T-helper 9 cell (primary cell): ENCODE data around the gene SPATA2L.

Experiments
- DNase-seq: peaks from one replicate; pipeline ENCODE4 v3.0.0-alpha.2; 2020

Gene SPATA2L

GRCh38 chr16:89727406-89728120 lies 26.1 kb upstream of the SPATA2L start:
- DNase-seq: no peak

- peak; percentile 74 for DNase-seq
These were observed 22.1 kb upstream of the SPATA2L start for GRCh38 chr16:89723279-89724250.

- DNase-seq: peak; percentile 55
These were observed 21.1 kb upstream of the SPATA2L start for GRCh38 chr16:89722392-89723278.

GRCh38 chr16:89721546-89722391 lies 20.3 kb upstream of the SPATA2L start:
- DNase-seq: peak; percentile 87

GRCh38 chr16:89720813-89721545 lies 19.5 kb upstream of the SPATA2L start, which contains the start of the genes VPS9D1 and ZNF276:
VPS9D1 (minus strand) TSS chr16:89720898; CDS start chr16:89720861, 37 bp downstream.
ZNF276 (plus strand) TSS chr16:89721537; CDS start chr16:89721641, 104 bp downstream.
- DNase-seq: peak; percentile 81

GRCh38 chr16:89720551-89720812 lies 19.0 kb upstream of the SPATA2L start:
- DNase-seq: no peak

- no peak for DNase-seq
These were observed 16.4 kb upstream of the SPATA2L start for GRCh38 chr16:89717688-89718505.

- DNase-seq: no peak
These were observed 15.6 kb upstream of the SPATA2L start for GRCh38 chr16:89716916-89717687.

GRCh38 chr16:89716493-89716892 lies 15.0 kb upstream of the SPATA2L start:
- DNase-seq: no peak

- no peak for DNase-seq
These were observed 10.8 kb upstream of the SPATA2L start for GRCh38 chr16:89712274-89712781.

GRCh38 chr16:89711601-89712273 lies 10.2 kb upstream of the SPATA2L start:
- peak; percentile 58 for DNase-seq

- no peak for DNase-seq
These were observed 9.4 kb upstream of the SPATA2L start for GRCh38 chr16:89710709-89711564.

- DNase-seq: no peak
These were observed 8.4 kb upstream of the SPATA2L start for GRCh38 chr16:89709716-89710432.

- no peak for DNase-seq
These were observed 7.7 kb upstream of the SPATA2L start for GRCh38 chr16:89709166-89709565.

- DNase-seq: no peak
These were observed 7.0 kb upstream of the SPATA2L start for GRCh38 chr16:89708481-89708931.

GRCh38 chr16:89707695-89708094 lies 6.2 kb upstream of the SPATA2L start:
- no peak for DNase-seq
